A673 (cell line): Measurements from ENCODE around the gene SETDB2. TPM values are rescaled to one million over a fixed set of nuclear protein-coding genes. Genes with fewer than 3 reads are reported as not detected.

Source experiments
- BruUV-seq: library from RNA; stranded (reverse); fragments of 400-500 nt; replicated peaks from 2 replicates; lab custom pipeline; 2021; lab: Mats Ljungman, UMichigan
- CTCF ChIA-PET: fragments of 300-600 bp; sonication (Branson Sonifier 250); formaldehyde crosslinking; loops from one replicate; lab custom pipeline; 2022; ENCODE audit warnings: antibody characterized with exemption; lab: Charles Lee
- POLR2A ChIA-PET: fragments of 300-600 bp; sonication (Branson Sonifier 250); formaldehyde crosslinking; loops from one replicate; lab custom pipeline; 2022; ENCODE audit warnings: antibody characterized with exemption; ENCODE audit not compliant: low non-redundant PET; lab: Charles Lee
- DNase-seq: peaks from one replicate; pipeline ENCODE4 v3.0.0-alpha.2; 2015; ENCODE audit warnings: low spot score
- H3K27ac ChIP-seq: fragments of 200-600 bp; sonication (generic); 2 replicates; pipeline ENCODE4 v1.5.1; 2016; ENCODE audit warnings: mixed run types, low read depth, mild to moderate bottlenecking, mixed read lengths, antibody characterized with exemption, low read length; ENCODE audit not compliant: poor library complexity, severe bottlenecking
- H3K27me3 ChIP-seq: fragments of 200-600 bp; sonication (generic); replicated peaks from 2 replicates; pipeline ENCODE4 v1.6.1; 2017; ENCODE audit warnings: mixed run types, low read depth, mild to moderate bottlenecking, mixed read lengths, antibody characterized with exemption, low read length; ENCODE audit not compliant: insufficient read depth, poor library complexity
- H3K36me3 ChIP-seq: fragments of 200-600 bp; sonication (generic); 2 replicates; pipeline ENCODE4 v1.6.1; 2016; ENCODE audit warnings: mixed run types, mild to moderate bottlenecking, mixed read lengths, antibody characterized with exemption, low read length; ENCODE audit not compliant: insufficient read depth, poor library complexity, severe bottlenecking
- H3K4me1 ChIP-seq: fragments of 200-600 bp; sonication (generic); 2 replicates; pipeline ENCODE4 v1.6.1; 2017; ENCODE audit warnings: mixed run types, mild to moderate bottlenecking, mixed read lengths, antibody characterized with exemption, low read length; ENCODE audit not compliant: insufficient read depth, poor library complexity, severe bottlenecking
- H3K4me3 ChIP-seq: fragments of 200-600 bp; sonication (generic); 2 replicates; pipeline ENCODE4 v1.5.1; 2016; ENCODE audit warnings: low read depth, mixed run types, mild to moderate bottlenecking, mixed read lengths, low read length; ENCODE audit not compliant: poor library complexity, severe bottlenecking
- H3K9me3 ChIP-seq: fragments of 200-600 bp; sonication (generic); 2 replicates; pipeline ENCODE4 v1.6.1; 2016; ENCODE audit warnings: mixed run types, low read depth, mild to moderate bottlenecking, mixed read lengths, antibody characterized with exemption, low read length; ENCODE audit not compliant: poor library complexity, severe bottlenecking
- EZH2 ChIP-seq: fragments of 200-600 bp; sonication (generic); IDR thresholded peaks from 2 replicates; pipeline ENCODE4 v1.6.1; 2017; ENCODE audit warnings: borderline replicate concordance, low read depth, mild to moderate bottlenecking, mixed read lengths, antibody characterized with exemption, low read length; ENCODE audit not compliant: poor library complexity, severe bottlenecking
- intact Hi-C: fragments of 100-400 bp; cut with micrococcal nuclease; formaldehyde crosslinking; loops from one replicate; pipeline ENCODE4 v1.10.0; 2022; ENCODE audit not compliant: unreplicated experiment
- total RNA-seq: library from RNA; stranded (reverse); gene quantifications from 2 replicates; pipeline ENCODE4 v1.2.3, GENCODE V29; 2021
- TF ChIP-seq, protein P1 (sequence below): fragments of 300-800, 200-600 bp; sonication (generic); conservative IDR thresholded peaks from 2 replicates; pipeline ENCODE4 v1.5.1; 2017; ENCODE audit warnings: low read depth, mild to moderate bottlenecking, antibody characterized with exemption, low read length, moderate library complexity, mixed read lengths

The SETDB2 gene
- total RNA-seq, 1 experiment from 2014 or later: 3.8 TPM

DNA sequence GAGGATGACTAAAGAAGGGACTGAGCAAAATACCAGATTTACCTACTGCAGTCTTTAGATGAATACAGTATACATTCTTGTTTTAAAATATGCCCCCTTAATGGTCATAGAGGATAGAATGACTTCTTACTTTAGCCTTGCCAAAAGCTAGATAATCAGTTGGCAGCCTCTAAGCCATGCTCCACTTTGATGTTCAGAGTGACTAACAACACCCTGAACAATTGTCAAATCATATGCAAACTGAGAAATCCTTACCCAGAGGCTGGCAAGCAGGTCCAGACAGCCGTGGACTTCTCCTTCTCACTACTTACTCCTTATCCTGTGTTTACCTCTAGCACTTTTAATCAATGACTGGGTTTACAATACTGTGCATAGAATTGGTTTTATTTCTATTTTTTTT lies 28.1 kb downstream of the SETDB2 start:
- CTCF ChIA-PET: no interaction called here
- H3K9me3 ChIP-seq: no peaks in the 10 kb centered on the region
- no peak overlapping the region for H3K4me3 ChIP-seq
- TF ChIP-seq, protein P1, sequence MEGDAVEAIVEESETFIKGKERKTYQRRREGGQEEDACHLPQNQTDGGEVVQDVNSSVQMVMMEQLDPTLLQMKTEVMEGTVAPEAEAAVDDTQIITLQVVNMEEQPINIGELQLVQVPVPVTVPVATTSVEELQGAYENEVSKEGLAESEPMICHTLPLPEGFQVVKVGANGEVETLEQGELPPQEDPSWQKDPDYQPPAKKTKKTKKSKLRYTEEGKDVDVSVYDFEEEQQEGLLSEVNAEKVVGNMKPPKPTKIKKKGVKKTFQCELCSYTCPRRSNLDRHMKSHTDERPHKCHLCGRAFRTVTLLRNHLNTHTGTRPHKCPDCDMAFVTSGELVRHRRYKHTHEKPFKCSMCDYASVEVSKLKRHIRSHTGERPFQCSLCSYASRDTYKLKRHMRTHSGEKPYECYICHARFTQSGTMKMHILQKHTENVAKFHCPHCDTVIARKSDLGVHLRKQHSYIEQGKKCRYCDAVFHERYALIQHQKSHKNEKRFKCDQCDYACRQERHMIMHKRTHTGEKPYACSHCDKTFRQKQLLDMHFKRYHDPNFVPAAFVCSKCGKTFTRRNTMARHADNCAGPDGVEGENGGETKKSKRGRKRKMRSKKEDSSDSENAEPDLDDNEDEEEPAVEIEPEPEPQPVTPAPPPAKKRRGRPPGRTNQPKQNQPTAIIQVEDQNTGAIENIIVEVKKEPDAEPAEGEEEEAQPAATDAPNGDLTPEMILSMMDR: no peak
- no peak for TF ChIP-seq EZH2
- POLR2A ChIA-PET: no interaction called here
- no peaks in the 10 kb centered on the region for H3K27me3 ChIP-seq
- intact Hi-C loops: no loop called here
- no peaks in the 10 kb centered on the region for H3K36me3 ChIP-seq
- H3K27ac ChIP-seq: no peak overlapping the region
- no peak for DNase-seq
- no peaks in the 10 kb centered on the region for H3K4me1 ChIP-seq
- BruUV-seq: no TSS peak

DNA sequence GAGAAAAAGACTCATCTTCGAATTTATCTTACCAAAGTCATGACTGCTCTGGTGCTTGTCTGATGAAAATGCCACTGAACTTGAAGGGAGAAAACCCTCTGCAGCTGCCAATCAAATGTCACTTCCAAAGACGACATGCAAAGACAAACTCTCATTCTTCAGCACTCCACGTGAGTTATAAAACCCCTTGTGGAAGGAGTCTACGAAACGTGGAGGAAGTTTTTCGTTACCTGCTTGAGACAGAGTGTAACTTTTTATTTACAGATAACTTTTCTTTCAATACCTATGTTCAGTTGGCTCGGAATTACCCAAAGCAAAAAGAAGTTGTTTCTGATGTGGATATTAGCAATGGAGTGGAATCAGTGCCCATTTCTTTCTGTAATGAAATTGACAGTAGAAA lies 32.5 kb downstream of the SETDB2 start:
- Histone ChIP-seq H3K27ac (no peak overlapping the region), H3K27me3 (no peaks in the 10 kb centered on the region), H3K9me3 (no peaks in the 10 kb centered on the region), H3K4me3 (no peak overlapping the region), H3K4me1 (no peaks in the 10 kb centered on the region), H3K36me3 (no peaks in the 10 kb centered on the region)
- intact Hi-C loops: no loop called here
- TF ChIP-seq, protein P1: no peak
- TF ChIP-seq EZH2: no peak
- DNase-seq: no peak
- ChIA-PET CTCF (no interaction called here), POLR2A (no interaction called here)
- no TSS peak for BruUV-seq

DNA sequence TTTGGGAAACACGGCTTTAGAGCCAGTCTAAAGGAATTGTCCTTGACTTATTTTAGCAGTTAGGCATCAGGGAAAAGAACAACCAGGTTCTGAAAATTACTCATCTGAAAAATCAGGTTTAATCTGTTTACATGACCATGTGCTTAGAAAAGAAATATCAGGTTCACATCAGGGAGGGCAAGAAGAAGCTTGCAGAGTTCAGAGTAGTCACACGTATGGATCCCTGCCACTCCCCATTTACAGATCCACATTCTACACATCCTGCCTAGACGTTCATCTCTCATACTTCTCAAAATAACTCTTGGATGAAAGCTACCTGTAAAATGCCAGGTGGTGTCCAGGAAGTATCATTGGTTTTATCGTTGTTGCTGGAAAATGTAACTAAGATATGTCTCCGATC lies 37.7 kb downstream of the SETDB2 start:
- ChIA-PET POLR2A (no interaction called here), CTCF (no interaction called here)
- H3K36me3 ChIP-seq: no peaks in the 10 kb centered on the region

More for the DNA sequence above, 37.7 kb downstream of the SETDB2 start:
- Histone ChIP-seq H3K27me3 (no peaks in the 10 kb centered on the region), H3K4me1 (no peaks in the 10 kb centered on the region), H3K27ac (no peak overlapping the region), H3K9me3 (no peaks in the 10 kb centered on the region), H3K4me3 (no peak overlapping the region)
- TF ChIP-seq EZH2: no peak
- TF ChIP-seq, protein P1: no peak
- no TSS peak for BruUV-seq
- DNase-seq: no peak
- intact Hi-C loops: no loop called here
